ENCODE measurements around the gene ATXN1. TPM values are rescaled to one million over a fixed set of nuclear protein-coding genes. Genes with fewer than 3 reads are reported as not detected.

Gene ATXN1
- total and polyA plus RNA-seq, 2 of the 8 experiments (the other 6 are each of a cell fraction or from before 2014, with no cell fraction given), result 1.6 to 4.0 TPM

DNA sequence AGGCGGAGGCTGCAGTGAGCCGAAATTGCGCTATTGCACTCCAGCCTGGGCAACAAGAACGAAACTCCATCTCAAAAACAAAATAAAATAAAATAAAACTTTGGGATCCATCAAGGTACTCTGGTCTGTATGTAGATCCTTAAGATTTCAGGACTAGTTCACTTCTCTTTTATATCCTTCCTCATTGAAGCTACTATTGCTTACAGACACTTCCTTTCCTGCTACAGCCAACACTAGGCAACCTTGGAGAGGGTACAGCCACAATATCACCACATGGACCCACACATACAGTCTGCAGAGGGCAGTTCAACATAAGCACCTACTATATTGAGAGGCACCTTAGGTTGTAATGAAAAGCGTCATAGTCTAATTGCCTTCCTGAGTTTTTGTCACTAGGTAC lies 113.3 kb downstream of the ATXN1 start (continued):
- TF ChIP-seq EZH2 (IDR thresholded peaks at IDR 0.05; ENCODE audit: low read depth, low read length, severe bottlenecking) (no peak), RAD21 (IDR thresholded peaks at IDR 0.05 in 1 of 2, conservative IDR thresholded peaks at IDR 0.05 in 1 of 2; ENCODE audit: low read depth in 2 of 2, low read length in 2 of 2) (no peak), CREB1 (IDR thresholded peaks at IDR 0.05) (no peak), POU5F1 (IDR thresholded peaks at IDR 0.05; ENCODE audit: low read depth, low read length) (no peak), NANOG (IDR thresholded peaks at IDR 0.05; ENCODE audit: insufficient read depth, low read depth, low read length, poor library complexity, severe bottlenecking) (no peak), JUND (IDR thresholded peaks at IDR 0.05; ENCODE audit: low read length) (no peak)
- TF ChIP-seq, protein P1, sequence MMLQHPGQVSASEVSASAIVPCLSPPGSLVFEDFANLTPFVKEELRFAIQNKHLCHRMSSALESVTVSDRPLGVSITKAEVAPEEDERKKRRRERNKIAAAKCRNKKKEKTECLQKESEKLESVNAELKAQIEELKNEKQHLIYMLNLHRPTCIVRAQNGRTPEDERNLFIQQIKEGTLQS (IDR thresholded peaks at IDR 0.05; ENCODE audit: insufficient read depth, low read depth, low read length), result no peak
